Fibroblast of the aortic adventitia (primary cell): ENCODE results near the gene PPP2R3A. TPM values are rescaled to one million over a fixed set of nuclear protein-coding genes. Genes with fewer than 3 reads are reported as not detected.

Source experiments
- DNase-seq: peaks from one replicate; pipeline ENCODE4 v3.0.0-alpha.2; 2010; ENCODE audit warnings: low read depth
- H3K4me3 ChIP-seq: 2 replicates; pipeline ENCODE4 v1.5.1; 2011; ENCODE audit warnings: low read depth, mild to moderate bottlenecking, control low read depth, low read length, moderate library complexity
- CTCF ChIP-seq: IDR thresholded peaks from 2 replicates; pipeline ENCODE4 v1.5.1; 2011; ENCODE audit warnings: mild to moderate bottlenecking, low read length, control low read depth, inconsistent platforms; ENCODE audit not compliant: insufficient read depth
- small RNA-seq: library from RNA; depleted of rRNA; stranded (forward); fragments of <200 nt; gene quantifications from one replicate; pipeline ENCODE3, GENCODE V24; 2012
- total RNA-seq: library from RNA; depleted of rRNA; stranded (reverse); fragments of >200 nt; gene quantifications from 2 replicates; pipeline ENCODE4 v1.2.3, GENCODE V29; 2012; ENCODE audit warnings: low replicate concordance

PPP2R3A gene
- total RNA-seq, 1 donor, result 17.9 TPM

- DNase-seq, result no peak
- no peak for TF ChIP-seq CTCF
- H3K4me3 ChIP-seq, result peak overlapping the region; percentile 95
Observed at GRCh38 chr3:136197159-136197793, 231.7 kb downstream of the PPP2R3A start.

Small RNA genes lying within 50 kb of the gene (small RNA-seq; reads per million reads assigned to genes)
- not detected for gene AC092989.1

Other genes starting within 250 kb of the PPP2R3A start
- gene MSL2, start 230.6 kb downstream of the PPP2R3A start, total RNA-seq, result 27.3 and 46.7 TPM in 2 replicates